Esophagus squamous epithelium (tissue), 5 donors: ENCODE results near the gene MPP3. TPM values are rescaled to one million over a fixed set of nuclear protein-coding genes. Genes with fewer than 3 reads are reported as not detected.

Source experiments
- DNase-seq: peaks from one replicate; lab custom pipeline; 2025; lab: John Stamatoyannopoulos, UW
- H3K27ac ChIP-seq, 4 donors: fragments of 200-600 bp; sonication (generic); one replicate each; pipeline ENCODE4 v1.5.1; 2016 to 2019; ENCODE audit warnings: mild to moderate bottlenecking in 1 of 4
- H3K27me3 ChIP-seq, 4 donors: fragments of 200-600 bp; sonication (generic); 1 replicate in 3 of 4; 2 replicates in 1 of 4; pipeline versions ENCODE4 v1.5.1 to v1.6.0; 2017 to 2021; ENCODE audit warnings: antibody characterized with exemption in 1 of 4
- H3K36me3 ChIP-seq, 3 donors: fragments of 200-600 bp; sonication (generic); one replicate each; pipeline ENCODE4 v1.5.1; 2016 to 2019
- H3K4me1 ChIP-seq, 3 donors: fragments of 200-600 bp; sonication (generic); one replicate each; pipeline ENCODE4 v1.5.1; 2017 to 2019
- H3K4me3 ChIP-seq, 4 donors: fragments of 200-600 bp; sonication (generic); 1 replicate in 3 of 4; 2 replicates in 1 of 4; pipeline ENCODE4 v1.5.1; 2016 to 2019; ENCODE audit warnings: mild to moderate bottlenecking in 2 of 4, moderate library complexity in 1 of 4
- H3K9me3 ChIP-seq, 3 donors: fragments of 200-600 bp; sonication (generic); one replicate each; pipeline ENCODE4 v1.5.1; 2016 to 2019
- CTCF ChIP-seq, 6 experiments: fragments of 450-650 bp in 4 of 6; fragments of 200-600 bp in 2 of 6; sonication (generic) in 2 of 6; IDR thresholded peaks; one replicate each; pipeline ENCODE4 v1.5.1; 2016 to 2019; ENCODE audit warnings: antibody characterized with exemption in 6 of 6, mild to moderate bottlenecking in 4 of 6, moderate library complexity in 4 of 6
- POLR2A ChIP-seq, 4 donors: fragments of 450-650 bp; IDR thresholded peaks; one replicate each; pipeline ENCODE4 v1.6.1; 2017; ENCODE audit warnings: antibody characterized with exemption in 4 of 4, mild to moderate bottlenecking in 4 of 4, moderate library complexity in 3 of 4
- WGBS, 2 donors: methylation state at CpG; one replicate each; pipeline ENCODE4 v1.1.5; 2018; 5-methylcytosine and 5-hydroxymethylcytosine counted together
- intact Hi-C: fragments of 100-400 bp; cut with DNase I; formaldehyde crosslinking; loops from one replicate; pipeline ENCODE4 v1.15.0; 2022
- total RNA-seq, 4 donors: library from RNA; depleted of rRNA; stranded (reverse); fragments of >200 nt; gene quantifications; one replicate each; pipeline ENCODE4 v1.1.0, GENCODE V29; 2016
- donor health status: DM: yes; HTN: yes; CAD: no.

Gene MPP3
- total RNA-seq, 4 donors from 2014 or later: 5.9 to 15.8 (median 9.0) TPM

- no peak for TF ChIP-seq POLR2A (IDR thresholded peaks at IDR 0.05)
- TF ChIP-seq CTCF (IDR thresholded peaks at IDR 0.05): no peak
- DNase-seq: no peak
- intact Hi-C loops: no loop called here
- Histone ChIP-seq H3K9me3 (no peaks in the 10 kb centered on the region), H3K4me1 (peaks cover 4 to 24% (median 10%) of the 10 kb centered on the region in 3 donors), H3K27ac (peak overlapping the region in 1 of 4 donors; percentile 31), H3K4me3 (no peak overlapping the region), H3K36me3 (peaks cover 12 to 70% (median 22%) of the 10 kb centered on the region in 3 donors), H3K27me3 (no peaks in the 10 kb centered on the region)
- WGBS, 2 donors: 29 to 40% methylated on average over 8 to 9 of the region's 9 CpGs
Measured at GRCh38 chr17:43768382-43768781, 64.6 kb downstream of the MPP3 start.

GRCh38 chr17:43767713-43768059 is 65.3 kb downstream of the MPP3 start:
- no peak for DNase-seq

GRCh38 chr17:43767053-43767712 is 65.8 kb downstream of the MPP3 start:
- H3K36me3 ChIP-seq: peaks cover 5 to 58% (median 19%) of the 10 kb centered on the region in 3 donors
- H3K27me3 ChIP-seq: no peaks in the 10 kb centered on the region
- H3K27ac ChIP-seq: peak overlapping the region in 2 of 4 donors; percentile 11 to 56
- peaks cover 4 to 12% (median 7%) of the 10 kb centered on the region in 3 donors for H3K4me1 ChIP-seq
- H3K9me3 ChIP-seq: no peaks in the 10 kb centered on the region
- DNase-seq: no peak
- H3K4me3 ChIP-seq: no peak overlapping the region
- TF ChIP-seq CTCF (IDR thresholded peaks at IDR 0.05) (no peak), POLR2A (IDR thresholded peaks at IDR 0.05) (no peak)
- intact Hi-C loops: no loop called here
- 79 to 87% methylated on average over 5 to 6 of the region's 6 CpGs for WGBS, 2 donors

More at GRCh38 chr17:43767713-43768059, 65.3 kb downstream of the MPP3 start:
- H3K9me3 ChIP-seq: no peaks in the 10 kb centered on the region
- peaks cover 4 to 17% (median 7%) of the 10 kb centered on the region in 3 donors for H3K4me1 ChIP-seq
- H3K4me3 ChIP-seq: no peak overlapping the region
- peaks cover 5 to 63% (median 19%) of the 10 kb centered on the region in 3 donors for H3K36me3 ChIP-seq
- intact Hi-C loops: no loop called here
- no peaks in the 10 kb centered on the region for H3K27me3 ChIP-seq
- 74 to 80% methylated on average over 5 of the region's 5 CpGs for WGBS, 2 donors
- no peak for TF ChIP-seq POLR2A (IDR thresholded peaks at IDR 0.05)
- TF ChIP-seq CTCF (IDR thresholded peaks at IDR 0.05): no peak
- H3K27ac ChIP-seq: peak overlapping the region in 2 of 4 donors; percentile 11 to 25

- intact Hi-C loops: no loop called here
- H3K4me3 ChIP-seq: no peak overlapping the region
- H3K36me3 ChIP-seq: peaks cover 5 to 51% (median 19%) of the 10 kb centered on the region in 3 donors
- TF ChIP-seq POLR2A (IDR thresholded peaks at IDR 0.05): no peak
- peak; percentile 61 to 85 (median 71) for TF ChIP-seq CTCF (IDR thresholded peaks at IDR 0.05)
- H3K4me1 ChIP-seq: peaks cover 4 to 10% (median 7%) of the 10 kb centered on the region in 3 donors
- H3K27me3 ChIP-seq: no peaks in the 10 kb centered on the region
- H3K27ac ChIP-seq: peak overlapping the region in 2 of 4 donors; percentile 11 to 56
- no peak for DNase-seq
- no peaks in the 10 kb centered on the region for H3K9me3 ChIP-seq
- 49 to 51% methylated on average over 7 of the region's 7 CpGs for WGBS, 2 donors
Measured at GRCh38 chr17:43766413-43767052, 66.4 kb downstream of the MPP3 start.

- WGBS, 2 donors: 0 to 1% methylated on average over 5 to 6 of the region's 10 CpGs
- H3K27me3 ChIP-seq: peaks cover 0 to 36% (median 1%) of the 10 kb centered on the region in 4 donors
- no peak overlapping the region for H3K4me3 ChIP-seq
- no peaks in the 10 kb centered on the region for H3K36me3 ChIP-seq
- no peak for DNase-seq
- TF ChIP-seq CTCF (IDR thresholded peaks at IDR 0.05) (peak; percentile 95 to 100 (median 99)), POLR2A (IDR thresholded peaks at IDR 0.05) (no peak)
- H3K9me3 ChIP-seq: no peaks in the 10 kb centered on the region
- H3K27ac ChIP-seq: no peak overlapping the region
- intact Hi-C loops: no loop called here
- H3K4me1 ChIP-seq: peaks cover 4 to 21% (median 8%) of the 10 kb centered on the region in 3 donors
Measured at GRCh38 chr17:43760254-43760852, 72.6 kb downstream of the MPP3 start.
